ENCODE results near the gene SYTL4.

Gene SYTL4

DNA sequence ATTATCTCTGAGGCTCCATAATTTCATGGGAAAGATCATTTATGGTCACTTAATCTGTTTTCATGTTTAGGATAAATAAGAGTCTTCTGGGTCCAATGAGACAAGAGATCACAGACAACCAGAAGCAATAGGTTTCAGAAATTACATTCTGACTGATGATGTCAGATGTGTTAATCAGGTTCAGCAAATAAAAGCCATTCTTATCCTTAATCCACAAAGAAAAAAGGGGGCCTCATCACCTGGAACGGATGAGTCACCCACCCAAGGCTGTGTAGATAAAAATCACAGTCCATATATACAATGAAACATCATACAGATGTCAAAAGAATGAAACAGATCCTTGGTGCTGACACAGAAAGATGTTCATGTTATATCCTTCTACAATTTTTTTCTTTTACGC, 36.6 kb downstream of the SYTL4 start:
- no peak for DNase-seq (ENCODE audit: low read depth in 2 of 2)

DNA sequence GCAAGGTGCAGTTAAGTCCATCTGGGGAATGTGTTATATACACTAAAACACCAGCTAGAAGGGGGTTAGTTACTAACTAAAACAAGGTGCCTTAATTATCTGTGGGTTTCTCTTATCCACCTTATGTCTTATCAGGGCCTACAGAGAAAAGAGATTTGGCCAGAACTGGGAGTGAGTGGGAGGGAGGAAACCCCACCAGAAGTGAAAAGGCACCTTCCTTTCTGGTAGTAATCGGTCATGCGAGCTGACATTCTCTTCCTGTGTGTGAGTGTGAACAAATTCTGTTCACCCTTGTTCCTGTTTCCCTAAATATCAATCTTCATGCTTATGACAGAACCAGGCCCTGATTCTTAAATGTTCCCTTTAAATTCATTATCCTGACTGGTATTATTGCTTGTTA, 44.4 kb downstream of the SYTL4 start:
- DNase-seq (ENCODE audit: low read depth in 2 of 2): no peak

DNA sequence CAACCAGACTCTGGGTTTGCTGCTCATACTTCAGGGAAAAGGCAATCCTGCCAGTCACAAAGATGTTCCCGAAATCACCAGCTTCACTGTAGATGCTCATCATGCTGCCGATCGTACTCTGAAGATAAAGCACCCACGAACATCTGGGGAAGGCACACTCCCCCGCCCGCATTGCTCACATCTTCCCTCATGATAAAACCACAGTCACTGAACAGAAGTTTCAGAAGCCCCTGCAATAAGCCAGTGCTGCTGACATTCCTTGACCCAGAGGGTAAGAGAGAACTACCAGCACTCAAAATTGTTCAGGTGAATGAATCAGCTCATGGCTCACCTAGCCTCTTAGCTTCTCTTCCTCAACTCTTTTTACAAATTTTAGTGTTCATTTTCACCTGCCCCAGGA, 44.8 kb downstream of the SYTL4 start:
- no peak for DNase-seq (ENCODE audit: low read depth in 2 of 2)

DNA sequence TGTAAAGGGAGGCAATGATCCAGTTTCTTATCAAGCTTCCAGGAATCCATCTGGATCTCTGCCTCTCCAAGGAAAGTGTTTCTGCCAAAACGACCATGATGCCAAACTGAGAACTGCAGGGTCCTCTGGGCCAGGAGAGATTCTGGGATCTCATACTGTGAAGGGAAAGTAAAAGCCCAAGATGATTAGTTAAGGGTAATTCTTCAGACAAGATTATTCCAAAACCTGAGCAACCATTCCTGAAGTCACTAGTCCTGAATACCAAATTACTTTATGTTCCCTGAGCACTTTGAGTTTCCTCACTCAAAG, 46.0 kb downstream of the SYTL4 start:
- DNase-seq (ENCODE audit: low read depth in 2 of 2): no peak

DNA sequence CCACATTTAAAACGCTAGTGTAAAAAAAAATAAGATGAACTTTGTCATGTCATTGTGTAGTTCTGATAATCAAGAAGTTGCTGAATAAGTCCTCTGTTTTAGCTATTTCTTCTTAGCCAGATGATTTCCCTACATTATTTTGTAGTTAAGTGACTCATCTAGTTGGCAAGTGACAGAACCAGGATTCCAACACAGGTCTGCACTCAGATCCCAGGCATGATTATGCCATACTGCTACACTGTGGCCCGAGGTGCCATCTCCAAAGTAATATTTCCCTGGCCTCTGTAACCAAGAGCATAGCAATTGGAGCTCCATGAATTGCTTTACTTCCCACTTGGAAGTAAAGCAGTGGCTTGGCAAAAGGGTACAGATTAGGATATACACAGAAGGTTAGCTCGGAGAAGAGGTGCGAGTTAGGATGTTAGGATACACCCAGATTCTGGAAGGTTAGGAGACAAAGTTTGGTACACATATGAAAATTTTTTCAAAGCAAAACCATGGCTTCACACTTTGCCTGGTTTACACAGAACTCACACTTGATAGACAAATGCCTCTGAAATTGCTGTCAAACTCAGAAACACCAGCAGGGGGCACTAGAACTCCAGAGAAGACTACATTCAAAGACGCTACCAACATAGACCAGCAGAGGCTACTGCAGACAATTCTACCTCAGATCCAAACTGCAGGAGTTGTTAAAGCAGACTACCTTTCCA, 46.5 kb downstream of the SYTL4 start:
- peak in 1 of 2 donors; percentile 19 for DNase-seq (ENCODE audit: low read depth in 2 of 2)

DNA sequence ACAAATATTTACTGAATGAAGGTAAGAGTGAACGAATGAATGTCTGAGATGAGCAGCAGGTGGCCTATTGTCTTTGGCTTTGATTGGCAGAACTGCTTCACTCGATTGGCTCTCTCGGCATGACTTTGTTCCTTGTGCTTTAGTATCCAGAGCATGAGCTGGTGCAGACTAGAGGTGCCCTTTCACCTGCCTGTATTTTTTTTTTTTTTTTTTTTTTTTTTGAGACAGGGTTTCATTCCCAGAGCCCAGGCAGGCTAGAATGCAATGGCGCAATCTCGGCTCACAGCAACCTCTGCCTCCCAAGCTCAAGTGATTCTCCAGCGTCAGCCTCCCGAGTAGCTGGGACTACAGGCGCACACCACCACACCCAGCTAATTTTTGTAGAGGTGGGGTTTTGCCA, 49.0 kb downstream of the SYTL4 start:
- DNase-seq (ENCODE audit: low read depth in 2 of 2): no peak

DNA sequence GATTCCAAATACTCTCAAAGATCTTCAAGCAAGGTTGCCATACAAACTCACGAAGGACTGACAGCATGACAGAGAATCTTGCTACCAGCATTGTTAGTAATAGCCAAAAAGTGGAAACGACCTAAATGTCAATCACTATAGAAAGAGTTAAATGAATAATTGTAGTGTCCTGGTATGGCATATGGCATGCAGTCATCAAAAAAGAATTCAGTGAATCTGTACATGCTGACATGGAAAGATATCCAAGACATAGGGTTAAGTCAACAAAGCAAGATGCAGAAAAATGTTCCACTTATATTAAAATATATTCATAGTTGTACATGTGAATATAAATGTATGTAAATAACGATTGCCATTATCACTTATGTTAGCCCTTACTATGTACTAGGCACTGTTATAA, 50.3 kb downstream of the SYTL4 start:
- no peak for DNase-seq (ENCODE audit: low read depth in 2 of 2)

DNA sequence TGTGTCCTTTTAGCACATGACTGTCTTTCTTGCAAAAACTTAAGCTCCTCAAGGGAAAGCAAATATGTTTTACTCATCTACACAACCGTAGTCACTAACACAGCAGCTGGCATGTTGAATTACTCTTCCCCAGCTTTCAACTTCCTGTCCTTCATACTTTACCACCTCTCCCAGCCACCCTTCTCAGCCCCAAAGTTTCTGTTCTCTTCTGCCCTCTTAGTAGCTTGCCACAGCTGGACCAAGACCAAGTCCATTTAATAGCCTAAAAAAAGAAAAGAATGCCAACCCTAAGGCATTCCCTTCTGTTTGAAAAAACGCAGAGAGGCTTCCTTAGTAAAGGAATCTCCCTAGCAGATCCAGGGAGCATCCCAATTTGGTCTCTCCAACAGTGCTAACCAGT, 51.2 kb downstream of the SYTL4 start:
- DNase-seq (ENCODE audit: low read depth in 2 of 2): no peak

DNA sequence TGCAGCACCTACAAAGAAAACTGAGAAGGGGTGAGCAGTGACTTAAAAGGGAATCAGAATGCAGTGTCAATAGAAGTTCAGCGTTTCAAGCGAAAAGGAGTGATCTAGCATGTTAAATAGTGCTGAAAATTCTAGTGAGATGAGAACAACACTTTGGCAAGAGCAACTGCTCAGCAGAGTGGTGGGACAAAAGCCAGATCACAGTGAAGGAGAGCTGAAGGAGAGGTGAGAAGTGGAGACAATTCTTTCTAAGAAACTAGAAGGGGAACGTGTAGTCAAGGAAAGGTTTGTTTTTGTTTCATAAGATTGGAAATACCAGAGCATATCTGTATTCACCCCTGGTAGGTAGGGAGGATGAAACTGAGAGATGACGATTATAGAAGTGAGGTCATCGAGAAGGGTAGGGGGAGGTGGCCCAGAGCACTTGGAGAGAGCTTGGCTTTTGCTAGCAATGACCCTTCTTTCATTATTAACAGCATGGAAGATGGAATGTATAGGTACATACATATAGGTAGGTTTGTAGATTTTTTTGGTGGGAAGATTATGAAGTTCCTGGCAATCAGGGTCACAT, 54.2 kb downstream of the SYTL4 start:
- no peak for DNase-seq (ENCODE audit: low read depth in 2 of 2)

DNA sequence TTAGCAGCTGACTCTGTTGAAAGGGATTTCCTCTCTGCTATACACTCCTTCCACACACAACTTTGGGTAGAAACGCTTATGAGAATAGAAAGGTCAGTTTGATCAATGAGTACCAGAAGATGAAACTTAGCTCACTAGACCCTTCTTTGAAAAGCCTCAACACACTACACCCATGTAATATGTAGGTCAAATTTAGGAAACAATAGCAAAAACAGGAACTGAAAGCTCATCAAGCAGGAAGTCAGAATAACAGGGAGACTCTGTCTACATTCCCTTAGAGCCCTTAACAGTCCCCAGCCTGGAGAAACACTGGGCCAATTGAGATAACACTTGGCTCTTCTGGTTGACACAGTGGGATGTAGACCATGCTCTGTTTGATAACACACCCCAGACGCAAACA, 57.2 kb downstream of the SYTL4 start:
- no peak for DNase-seq (ENCODE audit: low read depth in 2 of 2)

DNA sequence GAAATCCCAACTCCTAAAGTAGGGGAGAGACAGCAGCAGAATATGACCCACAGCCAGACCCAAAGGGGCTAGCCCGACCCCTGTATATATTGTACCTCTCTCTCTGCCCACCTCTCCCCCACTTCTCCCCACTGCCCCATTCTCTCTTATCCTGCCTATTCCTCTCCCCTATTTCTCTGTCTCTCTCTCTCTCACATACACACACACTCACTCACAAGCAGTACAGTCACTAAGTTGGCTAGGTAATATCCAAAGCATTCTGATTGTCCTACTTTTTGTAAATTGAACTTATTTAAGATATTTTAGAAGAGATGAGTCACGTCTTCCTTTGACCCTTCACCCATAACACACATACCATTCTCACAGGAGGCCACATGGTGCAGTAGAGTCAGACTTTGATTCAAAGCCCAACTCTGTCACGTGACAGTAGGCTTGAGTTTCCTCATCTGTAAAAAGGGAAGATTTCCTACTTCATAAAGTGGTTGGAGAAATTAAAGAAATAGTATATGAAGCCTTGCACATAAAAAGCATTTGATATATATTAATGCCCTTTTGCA, 58.4 kb downstream of the SYTL4 start:
- DNase-seq (ENCODE audit: low read depth in 2 of 2): no peak

DNA sequence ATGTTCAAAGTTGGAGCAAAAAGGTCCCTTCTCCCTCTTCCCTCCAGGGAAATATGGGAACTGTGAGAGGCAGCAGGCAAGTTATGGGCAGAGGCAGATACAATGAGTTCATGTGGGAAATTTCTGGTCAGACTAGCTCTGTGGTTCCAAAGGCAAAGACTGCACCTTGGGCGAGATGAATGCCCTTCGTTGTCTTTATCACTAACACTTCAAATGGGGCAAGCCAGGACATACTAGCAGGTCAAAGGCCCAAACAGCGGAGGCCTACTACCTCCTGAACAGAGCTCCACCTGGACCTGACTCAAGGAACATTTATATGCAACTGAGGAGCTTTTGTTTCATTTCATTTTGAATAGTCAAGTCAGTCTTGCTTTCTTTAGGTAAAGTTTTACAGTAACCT, 59.0 kb downstream of the SYTL4 start:
- DNase-seq (ENCODE audit: low read depth in 2 of 2): no peak

DNA sequence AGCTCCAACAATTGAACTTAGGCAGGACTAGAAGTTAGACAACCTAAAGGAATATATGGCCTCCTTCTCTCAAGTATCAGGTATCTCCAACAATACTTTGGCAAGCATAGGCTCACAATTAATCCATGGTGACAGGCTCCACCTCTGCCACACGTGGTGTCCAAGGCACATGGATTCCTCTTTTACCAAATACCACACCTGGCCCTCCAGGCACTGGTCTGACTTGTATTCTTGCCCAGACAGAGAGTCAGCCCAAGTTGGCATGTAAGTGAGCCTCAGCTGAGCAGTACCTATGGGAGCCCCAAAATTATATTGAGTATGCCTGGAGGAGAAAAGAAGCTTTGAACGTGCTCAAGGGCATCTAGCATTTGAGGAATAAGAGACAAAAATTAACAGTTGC, 68.3 kb downstream of the SYTL4 start:
- DNase-seq (ENCODE audit: low read depth in 2 of 2): no peak

DNA sequence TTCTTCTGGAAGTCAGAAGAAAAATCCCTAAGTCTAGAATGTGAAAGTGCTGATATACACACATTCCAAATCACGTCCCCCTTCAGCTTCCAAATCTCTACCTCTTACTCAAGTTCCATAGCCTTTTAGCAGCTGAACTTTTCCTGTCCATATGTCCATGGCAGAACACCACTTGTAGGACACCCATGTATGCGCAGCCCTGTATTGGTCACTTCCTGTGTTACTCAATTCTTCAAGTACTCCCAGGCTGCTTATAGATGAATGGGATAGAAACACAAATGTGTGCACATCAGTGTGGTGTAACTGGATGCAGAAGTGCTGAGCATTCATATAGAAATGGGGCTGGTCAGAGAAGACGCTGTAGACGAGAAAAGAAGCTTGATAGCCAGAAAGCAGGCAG, 69.1 kb downstream of the SYTL4 start:
- DNase-seq (ENCODE audit: low read depth in 2 of 2): no peak

DNA sequence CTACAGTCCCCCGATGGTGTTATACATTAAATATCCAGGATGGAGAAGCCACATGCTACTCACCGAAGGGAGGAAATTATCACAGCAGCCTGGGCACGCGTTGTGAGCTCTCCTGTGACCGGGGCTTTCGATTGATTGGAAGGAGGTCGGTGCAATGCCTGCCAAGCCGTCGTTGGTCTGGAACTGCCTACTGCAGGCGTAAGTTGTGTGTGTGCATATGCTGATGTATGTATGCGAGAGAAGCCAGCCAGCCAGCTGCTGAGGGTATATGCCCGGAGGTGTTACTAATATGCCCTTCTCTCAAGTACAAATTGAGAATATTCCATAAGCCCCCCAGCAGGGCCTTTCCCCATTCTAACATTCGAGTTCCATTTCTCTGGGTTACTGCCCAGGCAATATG, 69.8 kb downstream of the SYTL4 start:
- DNase-seq (ENCODE audit: low read depth in 2 of 2): no peak

DNA sequence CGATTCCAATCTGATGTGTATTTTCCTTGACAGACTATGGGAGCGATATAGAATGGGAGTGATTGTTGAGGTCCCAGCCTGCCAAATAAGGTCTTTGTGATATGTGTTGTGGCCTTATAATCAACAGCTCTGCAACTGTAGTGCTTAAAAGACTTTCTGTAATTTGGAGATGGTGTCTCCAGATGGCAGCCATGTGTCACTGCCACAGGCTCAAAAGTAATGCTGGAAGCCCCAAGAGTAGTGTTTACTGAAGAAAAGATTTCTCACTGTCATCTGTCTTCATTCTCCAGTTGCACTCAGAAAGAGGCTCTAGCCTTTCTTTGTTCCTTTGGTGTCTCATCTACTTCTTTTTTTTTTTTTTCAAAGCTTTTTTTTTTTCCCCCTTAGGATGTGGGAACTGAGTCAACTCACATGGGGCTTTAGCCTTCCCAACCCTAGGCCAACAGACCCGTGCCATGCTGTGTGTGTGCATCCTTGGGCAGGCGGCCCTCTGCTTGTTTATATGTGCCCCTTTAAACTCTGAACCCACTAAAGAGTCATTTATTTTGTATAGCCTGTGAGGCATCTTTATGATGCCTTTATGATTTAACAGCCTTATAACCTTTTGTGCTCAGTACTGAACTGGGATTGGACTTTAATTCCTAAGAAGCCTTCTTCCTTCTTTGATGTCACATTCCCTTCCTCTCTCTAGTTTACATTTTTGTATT, 72.3 kb downstream of the SYTL4 start:
- no peak for DNase-seq (ENCODE audit: low read depth in 2 of 2)

DNA sequence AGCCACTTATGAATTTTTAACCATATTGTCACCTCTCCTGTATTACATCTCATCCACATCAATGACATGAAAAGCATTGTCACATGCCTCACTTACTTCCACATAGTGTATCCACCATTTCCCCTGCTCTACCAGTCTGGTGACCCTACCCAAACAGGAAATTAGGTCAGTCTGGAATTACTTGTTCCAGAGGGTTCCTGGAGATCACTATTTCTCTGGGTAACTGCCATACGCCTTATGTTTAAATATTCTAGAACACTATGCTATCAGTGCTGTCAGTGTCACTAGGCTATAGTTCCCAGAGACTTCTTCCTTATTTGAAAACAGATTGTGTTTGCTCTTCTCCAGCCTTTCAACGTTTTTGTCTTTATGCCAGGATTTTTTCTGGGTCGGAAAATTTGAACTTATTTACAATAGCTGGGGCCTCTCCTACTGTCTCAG, 73.0 kb downstream of the SYTL4 start:
- DNase-seq (ENCODE audit: low read depth in 2 of 2): no peak

DNA sequence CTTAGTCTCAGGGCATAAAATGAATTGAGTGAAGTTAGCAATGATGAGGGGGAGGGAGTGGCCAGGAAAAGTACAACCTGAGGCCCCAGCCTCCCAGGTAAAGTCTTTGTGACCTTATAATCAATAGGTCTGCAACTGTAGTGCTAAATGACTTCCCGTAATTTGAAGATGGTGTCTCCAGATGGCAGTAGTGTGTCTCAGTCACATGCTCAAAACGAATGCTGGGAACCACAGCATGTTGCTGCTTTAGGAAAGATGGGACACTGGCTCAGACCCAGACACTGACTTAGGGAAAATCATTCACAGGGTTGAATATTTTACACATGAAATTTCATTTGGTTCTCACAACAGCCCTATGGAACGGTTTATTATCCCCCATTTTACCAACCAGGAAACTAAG, 77.7 kb downstream of the SYTL4 start:
- DNase-seq (ENCODE audit: low read depth in 2 of 2): no peak

DNA sequence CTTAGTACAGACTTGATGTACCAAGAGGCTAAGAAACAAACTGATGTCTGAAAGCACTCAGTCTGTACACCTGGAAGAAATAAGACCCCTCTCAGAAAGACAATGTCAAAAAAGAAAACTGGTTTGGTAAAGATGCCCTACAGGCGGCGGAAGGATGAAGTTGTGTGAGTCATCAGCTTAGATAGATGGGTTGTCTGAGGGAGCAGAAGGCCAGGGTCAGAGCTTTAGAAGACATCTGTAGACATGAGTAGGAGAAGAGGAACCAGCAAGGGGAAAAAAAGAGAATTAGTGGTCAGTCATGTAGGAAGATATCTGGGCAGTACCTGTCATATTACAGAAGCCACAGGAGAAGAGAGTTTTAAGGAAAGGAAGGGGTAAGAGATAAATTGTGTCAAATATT, 79.7 kb downstream of the SYTL4 start:
- no peak for DNase-seq (ENCODE audit: low read depth in 2 of 2)

DNA sequence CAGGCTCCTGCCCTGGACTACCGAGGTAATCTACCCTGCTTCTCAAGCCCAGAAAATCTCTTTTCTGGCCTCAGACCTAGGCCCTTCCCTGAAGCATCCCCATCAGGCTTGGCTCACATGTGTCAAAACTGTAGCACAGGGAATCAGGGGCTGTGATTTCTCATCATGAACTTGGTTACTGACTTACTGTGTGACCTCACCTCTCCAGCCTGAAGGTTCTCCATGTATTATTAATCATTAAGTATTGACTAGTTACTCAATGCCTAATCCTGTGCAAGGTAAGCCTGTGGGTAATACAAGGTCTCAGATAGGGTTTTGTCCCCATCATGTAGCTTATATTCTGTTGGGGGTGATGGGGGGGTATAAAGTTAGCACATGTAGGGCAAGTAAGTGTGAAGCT, 81.1 kb downstream of the SYTL4 start:
- DNase-seq (ENCODE audit: low read depth in 2 of 2): no peak

DNA sequence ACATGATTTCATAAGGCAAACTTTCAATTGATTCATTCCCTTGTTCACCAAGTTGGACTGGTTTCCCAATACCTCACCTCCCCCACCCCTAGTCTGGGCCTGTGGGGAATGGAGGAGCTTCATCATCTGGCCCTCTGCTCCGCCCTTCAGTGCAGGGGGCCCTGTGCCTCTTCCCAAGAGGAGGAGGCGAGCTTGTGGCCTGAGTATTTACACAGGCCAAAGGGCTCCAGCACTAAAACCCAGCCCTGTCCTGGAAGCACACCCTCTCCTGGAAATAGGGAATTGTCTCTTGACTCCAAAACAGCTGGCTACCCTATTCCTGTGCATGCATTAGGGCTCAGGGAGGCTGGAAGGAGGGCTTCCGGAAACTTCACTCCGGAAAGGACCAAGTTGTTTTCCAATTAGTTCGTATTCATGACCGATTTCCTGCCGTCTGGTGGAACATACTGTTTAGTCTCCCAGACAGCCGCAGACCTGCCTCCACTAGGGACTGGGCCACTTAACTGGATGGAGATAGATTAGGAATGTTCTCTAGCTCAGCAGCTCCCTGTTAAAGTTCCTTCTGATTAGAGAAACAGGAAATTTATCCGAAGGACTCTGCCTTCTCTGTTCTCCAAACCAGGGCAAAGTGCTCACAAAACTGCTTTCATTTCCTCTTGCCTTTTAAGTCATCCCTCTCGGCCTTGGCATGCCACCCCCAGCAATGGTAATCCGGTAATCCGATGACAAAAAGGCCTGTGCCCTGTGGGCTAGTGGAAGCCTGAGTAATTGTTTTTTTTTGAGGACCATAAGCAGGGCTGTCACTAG, 82.2 kb downstream of the SYTL4 start:
- DNase-seq (ENCODE audit: low read depth in 2 of 2): no peak

All from stimulated activated CD8-positive, alpha-beta memory T cell treated with anti-CD3 and anti-CD28 coated beads, Interleukin-7, amount 100 ng/mL, for 1 hour (primary cell).